ENCODE results near the gene TMEM170B. TPM values are rescaled to one million over a fixed set of nuclear protein-coding genes. Genes with fewer than 3 reads are reported as not detected.

Gene TMEM170B
- total and polyA plus RNA-seq, 2 experiments from 2014 or later = 2.1 to 2.6 TPM

DNA sequence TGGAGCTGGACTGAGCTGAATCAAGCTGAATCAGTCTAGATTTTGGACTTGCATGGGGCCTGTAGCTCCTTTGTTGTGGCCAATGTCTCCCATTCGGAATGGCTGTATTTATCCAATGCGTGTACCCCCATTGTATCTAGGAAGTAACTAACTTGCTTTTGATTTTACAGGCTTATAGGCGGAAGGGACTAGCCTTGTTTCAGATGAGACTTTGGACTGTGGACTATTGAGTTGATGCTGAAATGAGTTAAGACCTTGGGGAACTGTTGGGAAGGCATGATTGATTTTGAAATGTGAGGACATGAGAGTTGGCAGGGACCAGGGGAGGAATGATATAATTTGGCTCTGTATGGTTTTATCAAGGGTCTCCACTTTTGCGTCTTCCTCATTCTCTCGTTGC lies 3.0 kb upstream of the TMEM170B start:
- H3K27me3 ChIP-seq = peaks cover 34% of the 10 kb centered on the region
- H3K9me3 ChIP-seq (ENCODE audit: low read depth) = no peaks in the 10 kb centered on the region
- H3K4me1 ChIP-seq (ENCODE audit: low read depth) = no peaks in the 10 kb centered on the region
- TF ChIP-seq, protein P1, sequence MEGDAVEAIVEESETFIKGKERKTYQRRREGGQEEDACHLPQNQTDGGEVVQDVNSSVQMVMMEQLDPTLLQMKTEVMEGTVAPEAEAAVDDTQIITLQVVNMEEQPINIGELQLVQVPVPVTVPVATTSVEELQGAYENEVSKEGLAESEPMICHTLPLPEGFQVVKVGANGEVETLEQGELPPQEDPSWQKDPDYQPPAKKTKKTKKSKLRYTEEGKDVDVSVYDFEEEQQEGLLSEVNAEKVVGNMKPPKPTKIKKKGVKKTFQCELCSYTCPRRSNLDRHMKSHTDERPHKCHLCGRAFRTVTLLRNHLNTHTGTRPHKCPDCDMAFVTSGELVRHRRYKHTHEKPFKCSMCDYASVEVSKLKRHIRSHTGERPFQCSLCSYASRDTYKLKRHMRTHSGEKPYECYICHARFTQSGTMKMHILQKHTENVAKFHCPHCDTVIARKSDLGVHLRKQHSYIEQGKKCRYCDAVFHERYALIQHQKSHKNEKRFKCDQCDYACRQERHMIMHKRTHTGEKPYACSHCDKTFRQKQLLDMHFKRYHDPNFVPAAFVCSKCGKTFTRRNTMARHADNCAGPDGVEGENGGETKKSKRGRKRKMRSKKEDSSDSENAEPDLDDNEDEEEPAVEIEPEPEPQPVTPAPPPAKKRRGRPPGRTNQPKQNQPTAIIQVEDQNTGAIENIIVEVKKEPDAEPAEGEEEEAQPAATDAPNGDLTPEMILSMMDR (IDR thresholded peaks at IDR 0.05; ENCODE audit: low read depth, low read length) = no peak
- no peaks in the 10 kb centered on the region for H3K36me3 ChIP-seq
- H3K4me3 ChIP-seq = no peak overlapping the region
- DNase-seq (ENCODE audit: low read depth in 1 of 2, low spot score in 1 of 2) = no peak
- H3K27ac ChIP-seq = no peak overlapping the region

- no peaks in the 10 kb centered on the region for H3K4me1 ChIP-seq (ENCODE audit: low read depth)
- no peaks in the 10 kb centered on the region for H3K9me3 ChIP-seq (ENCODE audit: low read depth)
- TF ChIP-seq, protein P1 (IDR thresholded peaks at IDR 0.05; ENCODE audit: low read depth, low read length) = no peak
- peaks cover 38% of the 10 kb centered on the region for H3K27me3 ChIP-seq
- H3K27ac ChIP-seq = no peak overlapping the region
- peak; percentile 30 to 62 for DNase-seq (ENCODE audit: low read depth in 1 of 2, low spot score in 1 of 2)
- H3K36me3 ChIP-seq = no peaks in the 10 kb centered on the region
- no peak overlapping the region for H3K4me3 ChIP-seq
These were observed 1.7 kb upstream of the TMEM170B start for GRCh38 chr6:11535801-11536230.

- H3K36me3 ChIP-seq = no peaks in the 10 kb centered on the region
- TF ChIP-seq, protein P1 (IDR thresholded peaks at IDR 0.05; ENCODE audit: low read depth, low read length) = no peak
- peak in 1 of 2 donors; percentile 11 for DNase-seq (ENCODE audit: low read depth in 1 of 2, low spot score in 1 of 2)
- no peaks in the 10 kb centered on the region for H3K4me1 ChIP-seq (ENCODE audit: low read depth)
- H3K9me3 ChIP-seq (ENCODE audit: low read depth) = no peaks in the 10 kb centered on the region
- H3K27me3 ChIP-seq = peaks cover 38% of the 10 kb centered on the region
- H3K4me3 ChIP-seq = peak overlapping the region; percentile 84
- no peak overlapping the region for H3K27ac ChIP-seq
These were observed 754 bp upstream of the TMEM170B start for GRCh38 chr6:11536795-11537194.

GRCh38 chr6:11538052-11538818 lies 686 bp downstream of the TMEM170B start:
- H3K4me1 ChIP-seq (ENCODE audit: low read depth) = no peaks in the 10 kb centered on the region
- no peaks in the 10 kb centered on the region for H3K9me3 ChIP-seq (ENCODE audit: low read depth)
- TF ChIP-seq, protein P1 (IDR thresholded peaks at IDR 0.05; ENCODE audit: low read depth, low read length) = no peak
- H3K27ac ChIP-seq = no peak overlapping the region
- H3K4me3 ChIP-seq = peak overlapping the region; percentile 84
- H3K36me3 ChIP-seq = no peaks in the 10 kb centered on the region
- peak; percentile 16 to 56 for DNase-seq (ENCODE audit: low read depth in 1 of 2, low spot score in 1 of 2)
- peaks cover 38% of the 10 kb centered on the region for H3K27me3 ChIP-seq

GRCh38 chr6:11538819-11539468 lies 1.4 kb downstream of the TMEM170B start:
- no peaks in the 10 kb centered on the region for H3K36me3 ChIP-seq
- no peaks in the 10 kb centered on the region for H3K9me3 ChIP-seq (ENCODE audit: low read depth)
- no peaks in the 10 kb centered on the region for H3K4me1 ChIP-seq (ENCODE audit: low read depth)
- H3K27ac ChIP-seq = no peak overlapping the region
- peak overlapping the region; percentile 84 for H3K4me3 ChIP-seq
- TF ChIP-seq, protein P1 (IDR thresholded peaks at IDR 0.05; ENCODE audit: low read depth, low read length) = no peak
- DNase-seq (ENCODE audit: low read depth in 1 of 2, low spot score in 1 of 2) = no peak
- H3K27me3 ChIP-seq = peaks cover 38% of the 10 kb centered on the region

Measured in cardiac muscle cell (in vitro differentiated cells and primary cell).